ENCODE data around the gene MED27.

GRCh38 chr9:132049900-132050299 lies 29.8 kb downstream of the MED27 start:
- TF ChIP-seq POLR2A (IDR thresholded peaks at IDR 0.05; ENCODE audit: low read depth, low read length) (no peak), POLR2AphosphoS5 (IDR thresholded peaks at IDR 0.05; ENCODE audit: low read depth, low read length) (no peak), TAF1 (IDR thresholded peaks at IDR 0.05; ENCODE audit: borderline replicate concordance, low read depth, low read length) (no peak)

Data from GM12892 (cell line).